Globus pallidus (tissue), 1 donor: Measurements from ENCODE around the gene RPS6KL1.
A peak's percentile ranks its signal among the peaks of the same experiment; 100 is the strongest.

Experiments
- DNase-seq: peaks from one replicate; pipeline ENCODE4 v3.0.0-alpha.2; 2015; ENCODE audit warnings: low spot score

The RPS6KL1 gene

DNA sequence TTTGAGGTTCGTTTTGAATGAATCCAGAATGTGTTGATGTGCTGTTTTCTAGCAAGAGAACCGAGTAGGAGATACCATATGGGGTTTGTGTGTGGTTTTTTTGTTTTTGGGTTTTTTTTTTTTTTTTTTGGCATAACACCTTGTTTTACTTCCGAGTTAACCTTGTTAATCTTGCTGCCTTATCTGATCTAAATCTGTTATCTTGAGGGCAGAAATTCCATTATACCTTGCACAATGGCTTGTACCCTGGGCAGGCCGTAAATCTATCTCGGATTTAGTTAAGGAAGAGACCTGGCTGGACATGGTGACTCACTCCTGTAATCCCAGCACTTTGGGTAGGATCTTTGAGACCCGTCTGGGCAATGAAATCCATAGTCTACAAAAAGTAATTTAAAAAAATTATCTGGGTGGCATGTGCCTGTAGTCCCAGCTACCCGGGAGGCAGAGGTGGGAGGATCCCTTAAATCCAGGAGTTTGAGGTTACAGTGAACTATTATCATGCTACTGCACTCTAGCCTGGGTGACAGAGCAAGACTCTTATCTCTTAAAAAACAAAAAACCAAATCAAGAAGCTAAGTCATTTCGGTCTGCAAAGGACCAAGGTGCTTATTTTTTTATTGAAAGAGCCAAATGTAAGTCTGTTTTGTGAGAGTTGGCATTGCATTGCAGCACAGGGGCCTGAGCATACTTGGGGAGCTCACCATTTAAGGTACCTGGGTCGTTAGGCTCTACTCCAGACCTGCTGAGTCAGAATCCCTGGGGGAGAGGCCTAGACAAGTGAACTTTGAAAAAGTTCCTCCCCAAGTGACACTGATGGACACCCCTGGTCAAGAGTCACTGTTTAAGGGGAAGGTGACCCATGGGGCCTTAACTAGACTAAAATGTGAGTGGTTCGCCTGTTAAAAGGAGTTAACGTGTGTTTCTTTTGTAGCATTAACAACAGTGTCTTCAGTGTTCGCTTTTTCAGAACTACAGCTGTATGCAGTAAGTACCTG, 34.6 kb downstream of the RPS6KL1 start:
- no peak for DNase-seq

- no peak for DNase-seq
Observed at GRCh38 chr14:74886001-74886400, 37.1 kb downstream of the RPS6KL1 start.

GRCh38 chr14:74882103-74882920, 40.7 kb downstream of the RPS6KL1 start:
- DNase-seq = no peak

- DNase-seq = peak; percentile 80
Observed at GRCh38 chr14:74881431-74882102, 41.5 kb downstream of the RPS6KL1 start, which contains the start of gene DLST. Gene DLST (plus strand): TSS chr14:74881916. CDS start chr14:74881954, 38 bp downstream.

DNA sequence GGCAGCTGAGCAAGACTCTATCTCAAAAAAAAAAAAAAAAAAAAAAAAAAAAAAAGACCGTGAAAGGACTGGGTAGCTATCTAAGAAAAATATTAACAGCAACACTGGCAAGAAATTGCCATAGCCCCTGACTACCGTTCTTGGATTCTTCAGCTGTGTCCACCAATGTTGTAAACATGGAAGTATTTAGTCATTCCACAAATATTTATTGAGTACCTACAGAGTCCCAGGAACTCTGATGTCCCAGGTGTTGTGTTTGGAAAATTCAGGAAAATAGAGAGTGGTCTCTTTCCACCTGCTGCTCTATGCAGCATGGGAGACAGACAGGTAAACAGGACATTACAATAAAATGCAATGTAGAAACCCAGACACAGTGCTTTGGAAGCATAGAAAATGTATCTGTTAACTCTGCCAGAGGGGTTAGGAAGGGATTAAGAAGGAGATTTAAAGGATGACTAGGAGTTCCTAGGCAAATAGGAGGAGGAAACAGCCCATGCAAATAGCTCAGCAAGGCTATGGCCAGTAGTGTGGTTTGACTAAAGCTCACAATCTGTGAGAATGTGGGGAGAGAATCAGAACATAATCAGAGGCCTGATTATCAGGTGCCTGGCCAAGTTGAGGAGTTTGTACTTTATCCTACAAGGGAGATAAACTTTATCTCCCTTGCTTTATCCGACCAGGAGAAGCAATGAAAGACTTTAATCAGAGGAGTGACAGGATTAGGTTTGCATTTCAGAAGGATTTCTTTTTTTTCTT, 43.5 kb downstream of the RPS6KL1 start:
- no peak for DNase-seq

- no peak for DNase-seq
Observed at GRCh38 chr14:74875941-74876913, 46.8 kb downstream of the RPS6KL1 start, which contains the start of gene PROX2. Gene PROX2 (minus strand): TSS chr14:74876145. CDS start chr14:74863834, 12,311 bp downstream.

GRCh38 chr14:74875204-74875603, 47.9 kb downstream of the RPS6KL1 start:
- DNase-seq = no peak

DNA sequence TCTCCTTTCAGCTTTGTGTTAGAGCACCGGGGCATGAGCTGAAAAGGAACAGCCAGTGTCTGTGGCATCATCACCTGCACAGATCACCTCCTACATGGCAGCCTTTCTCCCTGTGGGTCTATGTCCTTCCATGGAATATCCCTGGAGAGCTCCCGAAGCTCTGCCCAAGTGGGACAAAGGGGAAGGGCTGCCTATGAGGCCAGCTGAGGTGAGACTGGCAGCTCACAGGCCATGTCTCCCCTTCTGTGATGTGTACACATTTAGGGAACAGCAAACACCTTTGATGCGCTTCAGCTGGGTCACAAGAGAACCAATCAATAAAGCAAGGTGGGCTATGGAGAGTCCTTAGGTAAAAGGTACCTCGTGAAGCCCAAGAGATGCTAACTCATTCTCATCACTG, 51.2 kb downstream of the RPS6KL1 start:
- no peak for DNase-seq

DNA sequence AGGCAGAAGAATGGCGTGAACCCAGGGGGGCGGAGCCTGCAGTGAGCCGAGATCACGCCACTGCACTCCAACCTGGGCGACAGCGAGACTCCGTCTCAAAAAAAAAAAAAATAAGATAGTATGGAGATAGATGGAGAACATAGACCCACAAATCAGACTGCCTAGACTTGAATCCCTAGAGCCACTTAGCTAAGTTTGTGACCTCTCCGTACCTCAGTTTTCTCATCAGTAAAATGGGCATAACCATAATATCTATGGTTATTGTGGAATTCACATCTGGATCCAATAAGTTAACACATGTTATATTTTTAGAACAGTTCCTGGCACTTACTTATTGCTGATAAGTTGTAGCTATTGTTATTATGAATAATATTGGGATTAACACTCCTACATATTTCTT, 54.3 kb downstream of the RPS6KL1 start:
- DNase-seq = no peak

GRCh38 chr14:74867673-74868072, 55.4 kb downstream of the RPS6KL1 start:
- peak; percentile 77 for DNase-seq

DNA sequence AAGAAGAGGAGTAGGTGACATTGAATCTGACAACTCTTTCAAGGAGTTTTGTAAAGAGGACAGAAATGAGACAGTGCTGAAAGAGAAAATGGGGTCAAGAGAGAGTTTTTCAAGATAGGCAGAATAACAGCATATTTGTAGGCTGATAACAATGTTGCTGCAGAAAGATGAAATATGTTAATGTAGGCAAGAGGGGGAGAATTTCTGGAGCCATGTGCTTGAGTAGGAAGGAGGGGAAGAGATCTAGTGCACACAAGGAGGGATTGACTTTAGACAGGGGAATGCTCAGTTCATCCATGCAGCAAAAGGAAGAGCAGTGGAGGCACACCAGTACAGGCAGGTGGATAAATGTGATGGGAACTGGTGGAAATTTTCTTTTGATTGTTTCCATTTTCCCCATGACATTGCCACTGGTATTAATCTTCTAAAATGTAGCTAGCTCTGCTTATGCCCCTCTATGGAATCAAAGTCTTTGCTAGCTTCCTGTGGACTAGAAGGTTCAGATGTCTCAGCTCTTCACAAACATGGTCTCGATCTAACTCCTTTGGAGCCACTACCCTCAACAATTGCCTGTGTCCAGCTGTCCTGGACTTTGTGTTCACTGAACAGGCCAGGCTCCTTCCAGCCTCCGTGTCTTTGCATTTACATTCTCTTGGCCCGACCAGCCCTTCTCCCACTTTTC, 56.2 kb downstream of the RPS6KL1 start:
- DNase-seq = no peak

DNA sequence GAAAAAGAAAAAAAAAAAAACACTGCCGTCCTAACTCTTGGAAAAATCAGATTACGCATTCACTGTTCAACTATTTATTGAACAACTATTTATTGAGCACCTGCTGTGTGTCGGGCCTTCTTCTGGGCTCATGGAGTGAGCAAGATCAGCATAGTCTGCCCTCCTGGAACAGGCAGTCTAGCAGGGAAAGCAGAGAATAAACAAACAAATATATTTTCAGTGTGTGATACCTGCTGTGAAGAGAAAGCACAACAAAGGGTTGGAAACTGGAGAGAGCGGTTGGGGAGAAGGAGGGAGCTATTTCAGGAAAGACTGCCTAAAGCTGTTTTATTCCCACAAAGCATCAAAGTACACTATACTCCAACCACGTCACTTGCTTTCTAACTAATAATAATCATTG, 57.9 kb downstream of the RPS6KL1 start:
- no peak for DNase-seq

DNA sequence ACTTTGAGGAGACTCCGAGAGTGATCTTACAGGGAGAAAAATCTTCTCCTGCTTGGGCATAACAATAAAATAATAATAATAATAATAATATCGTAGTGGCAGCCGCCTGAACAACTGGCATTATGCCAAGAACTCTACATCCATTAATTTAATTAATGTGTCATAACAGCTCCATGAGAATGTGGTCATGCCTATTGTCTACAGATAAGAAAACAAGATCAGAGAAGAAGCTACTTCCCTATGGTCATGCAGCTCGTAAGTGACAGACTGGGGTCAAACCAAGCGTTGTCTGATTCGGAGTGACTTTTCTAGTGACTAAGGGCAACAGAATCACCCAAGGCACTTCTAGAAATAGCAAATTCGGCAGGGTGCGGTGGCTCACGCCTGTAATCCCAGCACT, 58.9 kb downstream of the RPS6KL1 start:
- no peak for DNase-seq

DNA sequence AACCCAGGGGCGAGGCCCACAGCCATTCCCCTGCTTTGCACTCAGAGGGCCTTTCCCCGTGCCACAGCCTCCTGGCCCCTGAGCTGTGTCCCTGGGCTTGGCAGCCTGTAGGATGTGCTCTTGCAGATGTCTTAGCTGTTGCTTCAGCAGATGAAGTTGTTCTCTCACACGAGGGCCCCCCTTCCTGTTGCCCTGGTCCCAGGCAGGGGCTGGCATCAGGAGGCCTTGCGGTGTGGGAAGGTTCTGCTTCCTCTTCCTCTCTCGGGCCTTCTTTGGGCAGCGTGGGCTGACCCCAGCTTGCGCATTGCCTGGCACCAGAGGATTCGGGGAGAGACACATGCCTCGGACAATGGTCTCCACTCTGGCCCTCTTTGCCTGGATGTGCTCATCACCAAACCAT, 59.8 kb downstream of the RPS6KL1 start:
- DNase-seq = peak; percentile 49

DNA sequence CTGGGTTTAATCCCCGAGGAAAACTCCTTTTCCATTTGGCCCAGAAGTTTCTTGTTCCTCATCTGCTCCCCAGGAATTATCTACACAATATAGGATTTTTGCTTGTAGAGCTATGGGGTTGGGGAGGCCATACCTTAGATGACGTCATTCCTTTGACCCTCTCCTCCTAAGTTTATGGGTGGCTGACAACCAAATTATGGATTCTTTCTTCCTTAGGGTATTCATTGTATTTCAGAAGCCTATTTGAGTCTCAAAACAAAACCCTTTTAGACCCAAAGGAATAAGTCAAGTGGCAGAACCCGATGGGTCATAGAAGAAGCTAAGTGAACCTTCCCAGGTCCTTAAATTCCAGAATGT, 61.3 kb downstream of the RPS6KL1 start:
- DNase-seq = no peak

DNA sequence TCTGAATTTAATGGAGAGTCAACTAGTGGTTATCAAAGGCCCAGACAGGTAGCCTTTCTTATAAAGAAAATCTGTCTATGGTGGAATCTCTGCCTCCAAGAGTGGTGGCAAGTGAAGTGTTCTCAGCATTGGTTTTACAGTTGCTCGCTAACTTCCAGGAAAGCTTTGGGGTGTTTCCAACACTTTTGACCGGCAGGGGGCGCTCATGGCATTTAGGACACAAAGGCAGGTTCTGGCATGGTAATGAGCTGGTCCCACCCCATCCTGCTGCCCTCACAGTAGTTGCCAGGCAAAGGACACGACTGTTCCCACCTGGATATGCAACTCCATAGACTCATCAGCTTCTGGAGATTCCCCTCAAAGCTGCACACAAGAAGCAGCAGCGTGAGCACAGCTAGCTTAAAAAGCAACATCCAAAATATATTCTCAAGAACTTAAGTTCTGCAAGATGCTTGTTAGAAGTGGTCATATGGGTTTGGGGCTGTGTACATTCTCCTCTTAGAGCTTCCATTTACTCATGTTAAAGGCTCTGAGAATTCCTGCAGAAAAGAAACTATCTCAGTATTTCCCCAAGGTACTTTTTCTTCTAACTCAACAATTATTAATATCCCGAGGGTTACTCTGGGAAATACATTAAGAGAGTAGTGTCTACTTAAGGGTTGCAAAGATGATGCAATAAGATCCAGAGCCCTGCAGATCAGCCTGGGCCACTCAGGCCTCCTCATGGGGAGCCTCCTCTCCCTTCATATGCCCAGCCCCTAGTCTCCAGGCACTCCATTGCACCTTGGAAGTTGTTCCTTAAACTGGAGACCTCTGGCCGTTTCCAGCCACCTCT, 61.9 kb downstream of the RPS6KL1 start:
- peak; percentile 78 for DNase-seq

- DNase-seq = no peak
Observed at GRCh38 chr14:74859757-74860552, 63.1 kb downstream of the RPS6KL1 start.

GRCh38 chr14:74858022-74858421, 65.0 kb downstream of the RPS6KL1 start:
- DNase-seq = no peak
